AG04450 (cell line): Measurements from ENCODE around the gene RYR3. TPM values are rescaled to one million over a fixed set of nuclear protein-coding genes. Genes with fewer than 3 reads are reported as not detected.

ENCODE experiments used
- CTCF ChIA-PET: fragments of 300-600, 350-600 bp; formaldehyde crosslinking; extraction: SDS; loops from one replicate; lab custom pipeline; 2022; ENCODE audit warnings: antibody characterized with exemption, inconsistent platforms; lab: Charles Lee
- POLR2A ChIA-PET: fragments of 350-600 bp; formaldehyde crosslinking; extraction: SDS; loops from one replicate; lab custom pipeline; 2021; ENCODE audit warnings: antibody characterized with exemption, inconsistent platforms; lab: Yijun Ruan, JAX
- DNase-seq: peaks from one replicate; pipeline ENCODE4 v3.0.0-alpha.2; 2011; ENCODE audit warnings: low read depth, low spot score
- H3K27ac ChIP-seq: one replicate; pipeline ENCODE4 v1.5.1; 2012; ENCODE audit warnings: low read depth, low read length, control low read depth
- H3K27me3 ChIP-seq: one replicate; pipeline ENCODE4 v1.6.0; 2012; ENCODE audit warnings: low read length; ENCODE audit not compliant: control insufficient read depth, insufficient read depth
- H3K4me3 ChIP-seq: 2 replicates; pipeline ENCODE4 v1.5.1; 2011; ENCODE audit warnings: mild to moderate bottlenecking, low read depth, low read length, control low read depth
- H3K9me3 ChIP-seq: 2 replicates; pipeline ENCODE4 v1.5.1; 2012; ENCODE audit warnings: low read length; ENCODE audit not compliant: control insufficient read depth, insufficient read depth
- CTCF ChIP-seq: IDR thresholded peaks from 2 replicates; pipeline ENCODE4 v1.5.1; 2011; ENCODE audit warnings: low read depth, low read length, control low read depth, inconsistent platforms
- polyA plus RNA-seq: library from polyadenylated mRNA; depleted of rRNA; stranded (reverse); fragments of >200 nt; gene quantifications from 2 replicates; pipeline ENCODE4 v1.2.3, GENCODE V29; 2011

Gene RYR3
- polyA plus RNA-seq, 1 experiment: not detected

DNA sequence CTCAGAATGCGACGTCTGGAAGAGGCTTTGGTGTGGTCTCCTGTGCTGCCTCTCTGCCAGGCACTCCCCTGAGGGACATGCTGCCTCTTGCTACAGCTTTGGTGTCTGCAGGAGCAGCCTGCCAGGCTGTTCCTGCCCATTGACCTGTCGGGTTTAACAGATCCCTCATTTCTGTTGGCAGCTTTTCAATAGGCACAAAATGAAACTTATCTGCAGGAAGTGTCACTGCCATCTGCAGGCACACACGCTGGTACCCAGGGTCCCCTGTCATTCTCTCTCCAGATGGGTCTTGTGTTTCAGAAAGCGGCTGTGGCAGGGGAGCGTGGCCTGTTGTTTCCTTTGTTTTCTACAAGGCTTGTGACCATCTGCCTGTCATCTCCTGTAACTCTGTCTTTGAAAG, 329.2 kb downstream of the RYR3 start:
- no peak overlapping the region for H3K27ac ChIP-seq
- peaks cover 5% of the 10 kb centered on the region for H3K27me3 ChIP-seq
- DNase-seq: no peak
- CTCF ChIA-PET: no interaction called here
- H3K4me3 ChIP-seq: no peak overlapping the region
- TF ChIP-seq CTCF: no peak
- no peaks in the 10 kb centered on the region for H3K9me3 ChIP-seq
- POLR2A ChIA-PET: no interaction called here

DNA sequence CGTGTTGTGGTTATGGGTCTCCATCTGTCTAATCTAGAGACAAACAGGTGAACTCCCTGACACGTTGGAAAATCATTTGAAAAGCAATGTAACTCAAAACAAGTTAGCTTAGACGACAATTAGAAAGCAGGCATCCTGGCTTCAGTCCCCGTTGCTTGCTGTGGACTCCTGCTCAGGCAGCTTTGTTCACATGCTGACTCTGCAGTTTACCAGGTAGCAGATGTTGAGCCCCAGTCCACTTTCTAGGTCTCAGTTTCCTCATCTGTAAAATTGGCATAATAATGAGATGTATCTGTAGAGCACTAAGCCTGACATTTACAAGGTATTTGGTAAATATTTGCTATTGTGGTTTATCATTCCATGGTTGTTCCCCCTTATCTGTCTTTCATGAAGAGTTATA, 330.3 kb downstream of the RYR3 start:
- TF ChIP-seq CTCF: no peak
- no peaks in the 10 kb centered on the region for H3K9me3 ChIP-seq
- peaks cover 5% of the 10 kb centered on the region for H3K27me3 ChIP-seq
- no peak overlapping the region for H3K27ac ChIP-seq
- ChIA-PET CTCF (no interaction called here), POLR2A (no interaction called here)
- H3K4me3 ChIP-seq: no peak overlapping the region
- DNase-seq: no peak

- no peak for DNase-seq
- Histone ChIP-seq H3K9me3 (no peaks in the 10 kb centered on the region), H3K4me3 (no peak overlapping the region), H3K27ac (no peak overlapping the region), H3K27me3 (peaks cover 5% of the 10 kb centered on the region)
- no peak for TF ChIP-seq CTCF
- CTCF ChIA-PET: interaction anchor here (1.8 kb wide), 1 partner anchor 56 kb away, joined by 4 read pairs; no protein-coding TSS in a partner anchor
- POLR2A ChIA-PET: no interaction called here
Observed at GRCh38 chr15:33644304-33644703, 333.5 kb downstream of the RYR3 start.

GRCh38 chr15:33646744-33647143, 336.0 kb downstream of the RYR3 start:
- CTCF ChIA-PET: no interaction called here

More at GRCh38 chr15:33646744-33647143, 336.0 kb downstream of the RYR3 start:
- H3K4me3 ChIP-seq: no peak overlapping the region
- no peak overlapping the region for H3K27ac ChIP-seq
- H3K9me3 ChIP-seq: no peaks in the 10 kb centered on the region
- H3K27me3 ChIP-seq: no peaks in the 10 kb centered on the region
- no peak for TF ChIP-seq CTCF
- POLR2A ChIA-PET: no interaction called here
- no peak for DNase-seq
